ENCODE measurements around the gene SYNE1. TPM values are rescaled to one million over a fixed set of nuclear protein-coding genes. Genes with fewer than 3 reads are reported as not detected.

The SYNE1 gene
- total and polyA plus RNA-seq, 2 experiments from 2014 or later, result 17.6 to 59.9 TPM

DNA sequence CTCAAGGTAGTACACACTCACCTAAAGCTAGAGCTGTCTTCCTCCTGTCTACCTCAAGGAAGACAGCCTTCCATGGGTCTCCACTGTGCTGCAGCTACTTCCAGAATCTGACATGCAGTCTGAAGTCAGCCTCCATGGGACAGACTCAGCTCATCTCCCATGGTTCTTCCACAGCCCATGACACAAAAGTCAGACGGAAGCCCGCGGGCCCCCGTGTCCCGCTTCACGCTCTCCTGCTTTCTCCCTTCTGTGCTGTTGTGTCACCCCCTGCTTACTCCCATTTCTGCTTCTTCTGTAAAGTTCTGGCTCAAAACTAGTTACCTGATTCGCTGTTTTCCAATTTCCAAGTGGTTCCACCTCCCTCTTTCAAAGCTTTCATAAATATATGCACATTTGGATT lies 184.5 kb downstream of the SYNE1 start:
- no peak overlapping the region for H3K4me3 ChIP-seq
- no peaks in the 10 kb centered on the region for H3K27me3 ChIP-seq
- H4K20me1 ChIP-seq (ENCODE audit: insufficient read depth, poor library complexity, severe bottlenecking), result no peaks in the 10 kb centered on the region
- WGBS (ENCODE audit: low lambda C conversion rate, missing lambda C conversion rate), result 98% methylated on average over 7 of the region's 7 CpGs
- H3K4me1 ChIP-seq (ENCODE audit: insufficient read depth), result no peaks in the 10 kb centered on the region
- no peak overlapping the region for H2AFZ ChIP-seq
- no peak overlapping the region for H3K4me2 ChIP-seq
- no peaks in the 10 kb centered on the region for H3K36me3 ChIP-seq (replicated peaks; ENCODE audit: insufficient read depth, low read depth)
- no peak overlapping the region for H3K27ac ChIP-seq
- no peak for TF ChIP-seq EZH2phosphoT487 (IDR thresholded peaks at IDR 0.05; ENCODE audit: low read depth, severe bottlenecking, unreplicated experiment)
- TF ChIP-seq, protein P1, sequence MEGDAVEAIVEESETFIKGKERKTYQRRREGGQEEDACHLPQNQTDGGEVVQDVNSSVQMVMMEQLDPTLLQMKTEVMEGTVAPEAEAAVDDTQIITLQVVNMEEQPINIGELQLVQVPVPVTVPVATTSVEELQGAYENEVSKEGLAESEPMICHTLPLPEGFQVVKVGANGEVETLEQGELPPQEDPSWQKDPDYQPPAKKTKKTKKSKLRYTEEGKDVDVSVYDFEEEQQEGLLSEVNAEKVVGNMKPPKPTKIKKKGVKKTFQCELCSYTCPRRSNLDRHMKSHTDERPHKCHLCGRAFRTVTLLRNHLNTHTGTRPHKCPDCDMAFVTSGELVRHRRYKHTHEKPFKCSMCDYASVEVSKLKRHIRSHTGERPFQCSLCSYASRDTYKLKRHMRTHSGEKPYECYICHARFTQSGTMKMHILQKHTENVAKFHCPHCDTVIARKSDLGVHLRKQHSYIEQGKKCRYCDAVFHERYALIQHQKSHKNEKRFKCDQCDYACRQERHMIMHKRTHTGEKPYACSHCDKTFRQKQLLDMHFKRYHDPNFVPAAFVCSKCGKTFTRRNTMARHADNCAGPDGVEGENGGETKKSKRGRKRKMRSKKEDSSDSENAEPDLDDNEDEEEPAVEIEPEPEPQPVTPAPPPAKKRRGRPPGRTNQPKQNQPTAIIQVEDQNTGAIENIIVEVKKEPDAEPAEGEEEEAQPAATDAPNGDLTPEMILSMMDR (IDR thresholded peaks at IDR 0.05; ENCODE audit: poor library complexity), result no peak
- TF ChIP-seq EZH2 (IDR thresholded peaks at IDR 0.05; ENCODE audit: borderline replicate concordance), result no peak
- no peaks in the 10 kb centered on the region for H3K9me2 ChIP-seq (replicated peaks; ENCODE audit: insufficient read depth)
- DNase-seq (ENCODE audit: low spot score), result no peak
- H3K9me3 ChIP-seq (ENCODE audit: low read depth), result no peaks in the 10 kb centered on the region
- no peaks in the 10 kb centered on the region for H3K79me2 ChIP-seq

DNA sequence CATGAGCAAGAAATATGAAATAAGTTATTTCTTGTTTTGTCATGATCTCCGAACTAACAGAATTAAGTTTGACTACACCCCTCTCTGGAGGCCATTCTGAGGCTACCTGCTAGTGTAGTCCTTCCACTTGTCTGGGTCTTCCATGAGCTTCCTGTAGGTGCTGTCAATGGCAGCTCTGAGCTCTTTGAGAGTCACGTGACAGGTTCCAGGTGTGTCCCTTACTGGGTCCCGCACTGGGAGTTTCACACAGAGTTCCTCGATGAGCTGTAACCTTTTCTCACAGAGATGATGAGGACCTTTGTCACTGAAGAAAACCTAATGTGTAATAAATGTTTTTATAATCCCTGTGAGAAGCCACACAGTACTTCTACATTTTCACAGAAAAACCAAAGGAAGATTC lies 186.6 kb downstream of the SYNE1 start:
- no peaks in the 10 kb centered on the region for H3K4me1 ChIP-seq (ENCODE audit: insufficient read depth)
- H3K4me2 ChIP-seq, result no peak overlapping the region
- no peak overlapping the region for H2AFZ ChIP-seq
- H3K9me3 ChIP-seq (ENCODE audit: low read depth), result no peaks in the 10 kb centered on the region
- TF ChIP-seq EZH2 (IDR thresholded peaks at IDR 0.05; ENCODE audit: borderline replicate concordance) (no peak), EZH2phosphoT487 (IDR thresholded peaks at IDR 0.05; ENCODE audit: low read depth, severe bottlenecking, unreplicated experiment) (no peak)
- TF ChIP-seq, protein P1 (IDR thresholded peaks at IDR 0.05; ENCODE audit: poor library complexity), result no peak
- no peak for DNase-seq (ENCODE audit: low spot score)
- no peak overlapping the region for H3K27ac ChIP-seq
- H4K20me1 ChIP-seq (ENCODE audit: insufficient read depth, poor library complexity, severe bottlenecking), result no peaks in the 10 kb centered on the region
- H3K9me2 ChIP-seq (replicated peaks; ENCODE audit: insufficient read depth), result no peaks in the 10 kb centered on the region
- WGBS (ENCODE audit: low lambda C conversion rate, missing lambda C conversion rate), result 79% methylated on average over 4 of the region's 4 CpGs
- H3K4me3 ChIP-seq, result no peak overlapping the region
- H3K36me3 ChIP-seq (replicated peaks; ENCODE audit: insufficient read depth, low read depth), result no peaks in the 10 kb centered on the region
- H3K79me2 ChIP-seq, result no peaks in the 10 kb centered on the region
- no peaks in the 10 kb centered on the region for H3K27me3 ChIP-seq

DNA sequence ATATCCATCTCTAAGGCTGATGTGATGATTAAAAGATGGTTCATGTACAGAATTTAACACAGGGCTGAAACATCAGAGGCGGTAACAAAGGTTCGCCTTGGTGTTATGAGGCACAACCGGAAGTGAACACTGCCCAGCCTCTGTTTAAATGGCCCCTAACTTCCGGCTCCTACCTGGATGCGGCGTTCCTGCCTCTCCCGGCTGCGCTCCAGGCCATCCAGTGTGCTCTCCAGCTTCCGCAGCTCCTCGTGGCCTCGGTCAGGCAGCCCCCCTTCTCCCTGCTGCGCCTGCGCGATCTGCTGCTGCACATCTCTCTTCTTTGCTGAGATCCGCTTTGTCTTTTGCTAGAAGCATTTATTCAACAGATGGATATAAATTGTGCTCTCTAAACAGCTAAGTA lies 195.3 kb downstream of the SYNE1 start:
- H3K9me2 ChIP-seq (replicated peaks; ENCODE audit: insufficient read depth), result no peaks in the 10 kb centered on the region
- no peaks in the 10 kb centered on the region for H3K27me3 ChIP-seq
- no peaks in the 10 kb centered on the region for H4K20me1 ChIP-seq (ENCODE audit: insufficient read depth, poor library complexity, severe bottlenecking)
- H3K4me1 ChIP-seq (ENCODE audit: insufficient read depth), result no peaks in the 10 kb centered on the region
- H2AFZ ChIP-seq, result no peak overlapping the region
- no peaks in the 10 kb centered on the region for H3K36me3 ChIP-seq (replicated peaks; ENCODE audit: insufficient read depth, low read depth)
- no peak overlapping the region for H3K4me2 ChIP-seq
- WGBS (ENCODE audit: low lambda C conversion rate, missing lambda C conversion rate), result 91% methylated on average over 15 of the region's 15 CpGs
- no peak overlapping the region for H3K27ac ChIP-seq
- H3K79me2 ChIP-seq, result no peaks in the 10 kb centered on the region
- no peak overlapping the region for H3K4me3 ChIP-seq
- TF ChIP-seq, protein P1 (IDR thresholded peaks at IDR 0.05; ENCODE audit: poor library complexity), result no peak
- no peak for TF ChIP-seq EZH2 (IDR thresholded peaks at IDR 0.05; ENCODE audit: borderline replicate concordance)
- TF ChIP-seq EZH2phosphoT487 (IDR thresholded peaks at IDR 0.05; ENCODE audit: low read depth, severe bottlenecking, unreplicated experiment), result no peak
- H3K9me3 ChIP-seq (ENCODE audit: low read depth), result no peaks in the 10 kb centered on the region
- DNase-seq (ENCODE audit: low spot score), result no peak

DNA sequence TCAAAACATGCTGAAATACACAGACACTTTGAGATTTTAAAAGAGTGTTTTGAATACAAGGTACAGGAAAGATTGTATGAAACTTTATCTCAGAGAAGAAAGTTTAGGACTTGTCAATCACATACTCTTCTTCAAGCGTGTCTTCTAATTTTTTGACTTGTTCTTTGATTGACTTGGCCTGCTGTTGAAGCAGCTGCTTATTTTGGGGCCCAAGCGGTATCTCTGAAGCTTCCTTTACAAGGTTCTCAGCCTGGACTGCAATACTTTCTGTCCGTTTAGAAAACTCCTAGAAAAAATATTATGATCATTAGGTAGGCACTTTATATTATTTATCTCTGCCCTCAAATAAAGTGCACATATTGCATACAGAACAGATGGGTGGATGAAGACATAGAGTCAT lies 201.3 kb downstream of the SYNE1 start:
- DNase-seq (ENCODE audit: low spot score), result no peak
- no peaks in the 10 kb centered on the region for H3K36me3 ChIP-seq (replicated peaks; ENCODE audit: insufficient read depth, low read depth)
- no peaks in the 10 kb centered on the region for H3K4me1 ChIP-seq (ENCODE audit: insufficient read depth)
- H3K9me3 ChIP-seq (ENCODE audit: low read depth), result no peaks in the 10 kb centered on the region
- TF ChIP-seq EZH2 (IDR thresholded peaks at IDR 0.05; ENCODE audit: borderline replicate concordance) (no peak), EZH2phosphoT487 (IDR thresholded peaks at IDR 0.05; ENCODE audit: low read depth, severe bottlenecking, unreplicated experiment) (no peak)
- TF ChIP-seq, protein P1 (IDR thresholded peaks at IDR 0.05; ENCODE audit: poor library complexity), result no peak
- no peaks in the 10 kb centered on the region for H4K20me1 ChIP-seq (ENCODE audit: insufficient read depth, poor library complexity, severe bottlenecking)
- no peak overlapping the region for H3K4me2 ChIP-seq
- H3K27ac ChIP-seq, result no peak overlapping the region
- 89% methylated on average over 3 of the region's 3 CpGs for WGBS (ENCODE audit: low lambda C conversion rate, missing lambda C conversion rate)
- no peak overlapping the region for H3K4me3 ChIP-seq
- H2AFZ ChIP-seq, result no peak overlapping the region
- H3K9me2 ChIP-seq (replicated peaks; ENCODE audit: insufficient read depth), result no peaks in the 10 kb centered on the region
- no peaks in the 10 kb centered on the region for H3K79me2 ChIP-seq
- H3K27me3 ChIP-seq, result no peaks in the 10 kb centered on the region
